Nephron progenitor cell (in vitro differentiated cells): ENCODE results near the gene TRIM17.

Experiments
- DNase-seq: peaks from one replicate; pipeline ENCODE4 v3.0.0; 2021
- H3K27ac Mint-ChIP-seq: 2 replicates; pipeline ENCODE4 v1.8.0; 2021; ENCODE audit warnings: mild to moderate bottlenecking, moderate library complexity, mixed read lengths
- H3K27me3 Mint-ChIP-seq: 2 replicates; pipeline ENCODE4 v1.8.0; 2021; ENCODE audit warnings: mild to moderate bottlenecking, low read depth, mixed read lengths; ENCODE audit not compliant: poor library complexity
- H3K36me3 Mint-ChIP-seq: 2 replicates; pipeline ENCODE4 v1.8.0; 2021; ENCODE audit warnings: low read depth, mixed read lengths
- H3K4me1 Mint-ChIP-seq: 2 replicates; pipeline ENCODE4 v1.8.0; 2021; ENCODE audit warnings: mixed read lengths
- H3K4me3 Mint-ChIP-seq: 2 replicates; pipeline ENCODE4 v1.8.0; 2021; ENCODE audit warnings: mild to moderate bottlenecking, moderate library complexity, mixed read lengths
- H3K9me3 Mint-ChIP-seq: 2 replicates; pipeline ENCODE4 v1.8.0; 2021; ENCODE audit warnings: mild to moderate bottlenecking, moderate library complexity, mixed read lengths
- CTCF ChIP-seq: fragments of 200-600 bp; sonication (generic); IDR thresholded peaks from 2 replicates; pipeline ENCODE4 v1.5.0; 2021; ENCODE audit warnings: antibody characterized with exemption

The TRIM17 gene

GRCh38 chr1:228361314-228362140, 55.1 kb downstream of the TRIM17 start:
- H3K4me1 Mint-ChIP-seq = no peaks in the 10 kb centered on the region
- no peaks in the 10 kb centered on the region for H3K27me3 Mint-ChIP-seq
- DNase-seq = no peak
- TF ChIP-seq CTCF = no peak
- H3K4me3 Mint-ChIP-seq = no peak overlapping the region
- H3K9me3 Mint-ChIP-seq = no peaks in the 10 kb centered on the region
- peaks cover 16% of the 10 kb centered on the region for H3K36me3 Mint-ChIP-seq
- H3K27ac Mint-ChIP-seq = no peak overlapping the region

GRCh38 chr1:228360533-228361313, 55.9 kb downstream of the TRIM17 start:
- H3K4me3 Mint-ChIP-seq = no peak overlapping the region
- no peaks in the 10 kb centered on the region for H3K9me3 Mint-ChIP-seq
- H3K27ac Mint-ChIP-seq = no peak overlapping the region
- no peak for DNase-seq
- H3K4me1 Mint-ChIP-seq = no peaks in the 10 kb centered on the region
- no peak for TF ChIP-seq CTCF
- no peaks in the 10 kb centered on the region for H3K27me3 Mint-ChIP-seq
- peaks cover 16% of the 10 kb centered on the region for H3K36me3 Mint-ChIP-seq

GRCh38 chr1:228359613-228360532, 56.8 kb downstream of the TRIM17 start:
- H3K4me1 Mint-ChIP-seq = peaks cover 1% of the 10 kb centered on the region
- no peaks in the 10 kb centered on the region for H3K27me3 Mint-ChIP-seq
- peaks cover 16% of the 10 kb centered on the region for H3K36me3 Mint-ChIP-seq
- DNase-seq = no peak
- H3K9me3 Mint-ChIP-seq = no peaks in the 10 kb centered on the region
- no peak for TF ChIP-seq CTCF
- no peak overlapping the region for H3K27ac Mint-ChIP-seq
- no peak overlapping the region for H3K4me3 Mint-ChIP-seq

GRCh38 chr1:228358764-228359612, 57.7 kb downstream of the TRIM17 start:
- H3K4me3 Mint-ChIP-seq = no peak overlapping the region
- peaks cover 7% of the 10 kb centered on the region for H3K4me1 Mint-ChIP-seq
- H3K27ac Mint-ChIP-seq = no peak overlapping the region
- H3K36me3 Mint-ChIP-seq = peaks cover 16% of the 10 kb centered on the region
- DNase-seq = no peak
- H3K9me3 Mint-ChIP-seq = no peaks in the 10 kb centered on the region
- H3K27me3 Mint-ChIP-seq = no peaks in the 10 kb centered on the region
- TF ChIP-seq CTCF = no peak
